GM19395 (cell line): ENCODE measurements around the gene DLGAP1.
A peak's percentile ranks its signal among the peaks of the same experiment; 100 is the strongest.
"Not testable (repeated sequence)": the region's sequence is repeated elsewhere in the genome, so short reads cannot be mapped to it uniquely, and the experiment has no call there.

Experiments used
- ATAC-seq: cut with Tn5 transposase; IDR thresholded peaks from one replicate; pipeline ENCODE4 v1.9.1; 2021; ENCODE audit warnings: mild to moderate bottlenecking, moderate library complexity; ENCODE audit not compliant: unreplicated experiment

Gene DLGAP1

DNA sequence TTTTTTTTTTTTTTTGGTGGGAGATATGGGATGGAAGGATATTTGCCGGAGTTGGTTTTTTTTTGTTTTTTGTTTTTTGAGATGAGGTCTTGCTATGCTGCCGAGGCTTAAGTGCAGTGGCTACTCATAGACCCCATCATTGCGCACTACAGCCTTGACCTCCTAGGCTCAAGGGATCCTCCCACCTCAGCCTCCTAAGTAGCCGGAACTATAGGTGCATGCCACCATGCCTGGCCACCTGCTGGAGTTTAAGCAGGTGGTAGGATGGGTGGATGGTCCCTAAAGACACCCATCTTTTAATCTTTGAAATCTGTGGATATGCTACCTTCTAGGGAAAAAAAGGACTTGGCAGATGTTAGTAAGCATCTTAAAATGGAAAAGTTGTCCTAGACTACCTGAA is 835.4 kb downstream of the DLGAP1 start:
- ATAC-seq, result no peak

DNA sequence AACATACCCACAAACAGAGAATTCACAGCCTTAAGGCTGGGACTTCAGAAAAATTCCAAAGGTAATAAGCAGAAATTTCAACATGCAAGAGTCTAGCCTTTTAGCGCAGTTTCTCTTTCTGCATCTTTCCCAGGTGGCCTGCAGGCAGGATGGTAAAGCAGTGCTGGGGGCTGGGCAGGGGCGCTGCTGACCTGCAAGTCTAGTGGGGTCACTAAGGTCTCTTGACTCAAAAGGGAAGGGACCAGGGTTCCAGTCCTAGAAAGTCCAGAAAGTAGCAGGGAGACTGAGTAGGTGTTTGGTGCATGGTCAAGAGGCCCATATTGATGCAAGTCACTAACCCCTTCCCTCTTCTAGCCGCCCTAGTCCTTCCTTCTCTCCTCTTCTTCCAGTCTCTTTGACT is 835.9 kb downstream of the DLGAP1 start:
- no peak for ATAC-seq

DNA sequence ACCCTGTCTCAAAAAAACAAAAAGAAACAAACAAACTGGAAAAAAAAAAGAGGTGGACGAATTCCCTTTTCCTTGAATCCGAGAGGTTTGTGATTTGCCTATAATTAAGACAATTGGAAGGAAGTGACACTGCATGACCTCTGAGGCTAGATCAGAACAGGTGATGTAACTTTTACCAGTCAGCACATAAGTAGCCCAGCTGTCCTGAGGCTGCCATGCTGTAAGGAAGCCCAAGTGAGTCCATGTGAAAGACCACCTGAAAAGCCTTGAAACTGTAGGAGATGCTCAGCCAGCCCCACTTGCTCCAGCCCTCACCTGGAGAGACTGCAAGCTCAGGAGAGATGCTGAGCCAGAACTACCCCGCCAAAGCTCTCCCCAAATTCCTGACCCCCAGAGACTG is 838.4 kb downstream of the DLGAP1 start:
- ATAC-seq, result no peak

DNA sequence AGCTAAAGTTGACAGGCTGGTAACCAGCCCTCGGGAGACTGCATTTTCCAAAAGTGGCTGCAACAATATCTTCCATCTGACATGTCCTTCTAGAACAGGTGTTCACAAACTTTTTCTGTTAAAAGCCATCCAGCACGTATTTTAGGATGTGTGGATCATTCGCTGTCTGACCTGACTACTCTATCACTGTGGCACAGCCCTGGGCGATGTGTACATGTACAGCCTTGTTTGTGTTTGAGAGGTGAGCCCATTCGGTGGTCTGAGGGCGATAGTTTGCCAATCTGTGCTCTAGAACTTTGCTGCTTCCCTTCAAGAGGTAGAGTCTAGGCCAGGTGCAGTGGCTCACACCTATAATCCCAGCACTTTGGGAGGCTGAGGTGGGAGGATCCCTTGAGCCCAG is 839.0 kb downstream of the DLGAP1 start:
- no peak for ATAC-seq

DNA sequence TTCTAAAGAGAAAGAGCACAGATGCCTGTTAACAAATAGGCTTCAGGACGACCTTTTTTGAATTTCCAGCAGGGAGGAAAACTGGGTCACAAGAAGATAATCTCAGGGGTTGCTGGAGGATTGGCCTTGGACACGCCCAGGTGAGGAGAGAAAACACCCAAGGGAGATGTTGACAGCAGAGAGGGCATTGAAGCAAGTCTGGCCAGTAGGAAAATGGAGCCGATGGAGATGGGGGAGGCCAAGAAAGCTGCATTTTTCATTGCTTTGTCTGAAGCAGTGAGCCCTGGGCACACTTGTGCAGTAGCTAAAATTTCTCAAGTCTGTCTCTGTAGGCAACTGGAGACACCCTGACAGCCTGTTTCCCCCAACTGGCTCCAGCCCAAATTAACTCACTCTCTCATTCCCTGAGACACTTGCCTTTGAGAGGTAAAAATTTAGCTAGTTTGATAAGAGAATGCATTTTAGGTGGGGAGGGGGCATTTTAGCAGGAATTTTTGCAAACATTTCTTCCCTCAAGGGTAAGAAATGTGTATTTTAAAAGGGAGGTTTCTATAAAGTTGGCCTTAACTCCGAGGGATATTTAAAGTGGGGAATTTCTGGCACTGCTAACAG is 839.6 kb downstream of the DLGAP1 start:
- ATAC-seq, result no peak

DNA sequence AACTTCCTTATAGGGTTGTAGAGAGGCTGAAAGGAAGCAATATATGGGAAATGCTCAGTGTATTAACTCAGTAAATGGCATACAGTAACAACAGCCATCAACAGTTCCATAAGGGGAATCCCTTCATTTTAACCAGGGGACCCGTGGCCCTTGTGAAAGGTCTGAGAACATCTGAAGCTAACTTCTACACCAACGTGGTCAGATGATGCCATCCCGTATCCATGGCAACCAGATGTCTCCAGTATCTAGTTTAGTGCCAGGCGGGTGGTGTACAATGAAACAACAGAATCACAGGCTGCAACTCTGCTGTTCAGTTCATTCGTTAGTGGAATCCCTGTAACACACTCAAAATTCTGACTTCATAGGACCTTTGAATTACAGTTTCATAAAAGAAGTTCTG is 842.8 kb downstream of the DLGAP1 start:
- no peak for ATAC-seq

DNA sequence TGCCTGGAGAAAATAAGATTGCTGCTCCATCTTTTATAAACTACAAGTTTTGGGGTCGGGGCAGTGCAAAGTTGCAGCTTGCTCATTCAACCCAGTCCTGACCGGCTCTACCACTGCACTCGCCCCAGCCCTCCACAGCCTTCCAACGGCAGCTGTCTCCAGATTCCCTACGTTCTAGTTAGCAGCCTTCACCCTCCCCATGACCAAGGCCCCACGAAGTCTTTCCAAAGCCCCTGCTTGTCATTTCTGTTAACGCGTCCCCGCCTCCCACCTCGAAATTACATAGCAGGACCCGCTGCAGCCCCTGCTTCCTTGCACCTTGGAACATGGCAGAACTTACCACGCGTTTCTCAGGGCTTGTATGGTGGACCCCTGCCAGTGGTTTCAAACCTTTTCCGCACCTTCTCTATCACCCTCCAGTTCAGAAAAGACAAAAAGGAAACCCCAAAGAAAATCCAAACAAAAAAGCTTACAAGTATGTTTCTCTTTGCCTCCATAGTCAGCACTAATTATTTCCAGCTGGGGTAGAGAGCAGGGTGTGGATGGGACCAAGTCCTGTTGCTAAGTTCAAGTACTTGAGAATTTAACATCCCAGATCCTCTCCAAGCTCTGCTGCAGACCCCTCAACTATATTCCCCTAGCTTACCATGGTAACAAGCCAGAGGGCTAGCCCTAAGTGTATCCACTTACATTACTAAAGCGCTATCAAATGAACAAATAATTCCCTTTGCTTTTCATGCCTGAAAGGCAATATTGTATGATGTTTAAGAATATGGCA is 843.6 kb downstream of the DLGAP1 start:
- ATAC-seq, result no peak

DNA sequence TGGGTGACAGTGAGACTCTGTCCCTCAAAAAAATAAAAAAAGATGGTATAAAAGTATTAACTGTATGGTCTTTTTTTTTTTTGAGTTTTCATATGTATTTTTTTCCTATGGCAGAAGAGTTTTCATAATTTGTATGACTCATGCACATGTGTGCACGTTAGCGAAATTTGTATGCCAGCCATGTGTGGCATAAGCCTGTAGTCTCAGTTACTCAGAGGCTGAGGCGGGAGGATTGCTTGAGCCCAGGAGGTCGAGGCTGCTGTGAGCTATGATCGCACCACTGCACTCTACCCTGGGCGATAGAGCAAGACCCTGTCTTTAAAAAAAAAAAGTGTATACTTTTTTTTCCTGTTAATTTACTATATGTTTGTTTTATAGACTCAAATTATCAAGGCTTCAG is 844.3 kb downstream of the DLGAP1 start:
- ATAC-seq, result no peak

DNA sequence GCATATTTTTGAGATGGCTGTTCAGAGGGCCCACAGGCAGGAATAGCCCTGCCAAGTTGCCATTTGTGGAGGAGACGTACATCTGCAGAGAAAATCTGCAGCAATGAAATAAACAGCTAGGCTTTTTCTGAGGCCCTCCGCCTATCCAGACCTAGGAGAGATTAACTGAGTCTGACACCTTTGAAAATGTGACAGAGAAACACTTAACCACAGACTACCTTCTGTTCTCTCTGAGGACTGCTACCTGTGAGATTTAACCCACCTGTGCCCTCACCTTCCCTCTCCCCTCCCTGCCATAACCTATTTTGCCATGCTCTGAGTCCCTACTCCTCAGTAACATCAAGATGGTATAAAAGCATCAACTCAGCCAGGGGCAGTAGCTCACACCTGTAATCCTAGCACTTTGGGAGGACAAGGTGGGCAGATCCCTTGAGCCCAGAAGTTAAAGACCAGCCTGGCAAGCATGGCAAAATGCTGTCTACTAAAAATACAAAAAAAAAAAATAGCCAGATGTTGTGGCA is 844.9 kb downstream of the DLGAP1 start:
- ATAC-seq, result no peak

DNA sequence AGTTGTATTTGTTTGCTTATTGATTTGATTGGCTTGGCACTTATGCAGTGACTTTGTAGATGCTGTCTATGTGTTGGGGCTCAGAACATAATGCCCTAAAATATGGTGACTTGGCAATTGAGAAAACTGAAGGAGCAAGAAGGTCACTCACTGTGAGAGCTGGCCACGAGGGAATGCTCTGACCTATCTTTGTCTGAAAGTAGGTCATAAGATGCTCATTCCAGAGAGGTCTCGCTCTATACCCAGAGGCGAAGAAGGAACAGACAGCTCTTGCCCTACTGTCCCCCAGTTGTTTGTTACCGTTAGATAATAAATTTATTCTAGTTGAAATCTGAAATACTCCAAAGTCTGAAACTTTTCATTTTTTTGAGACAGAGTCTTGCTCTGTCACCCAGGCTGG is 846.6 kb downstream of the DLGAP1 start:
- ATAC-seq, result no peak

DNA sequence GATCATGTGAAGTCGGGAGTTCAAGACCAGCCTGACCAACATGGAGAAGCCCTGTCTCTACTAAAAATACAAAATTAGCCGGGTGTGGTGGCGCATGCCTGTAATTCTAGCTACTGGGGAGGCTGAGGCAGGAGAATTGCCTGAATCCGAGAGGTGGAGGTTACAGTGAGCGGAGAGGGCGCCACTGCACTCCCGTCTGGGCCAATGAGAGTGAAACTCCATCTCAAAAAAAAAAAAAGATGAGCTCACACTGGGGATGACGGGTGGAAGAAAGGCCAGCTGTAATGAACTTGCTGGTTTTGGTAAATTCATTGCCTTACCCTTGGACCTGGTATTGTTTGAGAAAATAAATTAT is 847.0 kb downstream of the DLGAP1 start:
- not testable (repeated sequence) for ATAC-seq

DNA sequence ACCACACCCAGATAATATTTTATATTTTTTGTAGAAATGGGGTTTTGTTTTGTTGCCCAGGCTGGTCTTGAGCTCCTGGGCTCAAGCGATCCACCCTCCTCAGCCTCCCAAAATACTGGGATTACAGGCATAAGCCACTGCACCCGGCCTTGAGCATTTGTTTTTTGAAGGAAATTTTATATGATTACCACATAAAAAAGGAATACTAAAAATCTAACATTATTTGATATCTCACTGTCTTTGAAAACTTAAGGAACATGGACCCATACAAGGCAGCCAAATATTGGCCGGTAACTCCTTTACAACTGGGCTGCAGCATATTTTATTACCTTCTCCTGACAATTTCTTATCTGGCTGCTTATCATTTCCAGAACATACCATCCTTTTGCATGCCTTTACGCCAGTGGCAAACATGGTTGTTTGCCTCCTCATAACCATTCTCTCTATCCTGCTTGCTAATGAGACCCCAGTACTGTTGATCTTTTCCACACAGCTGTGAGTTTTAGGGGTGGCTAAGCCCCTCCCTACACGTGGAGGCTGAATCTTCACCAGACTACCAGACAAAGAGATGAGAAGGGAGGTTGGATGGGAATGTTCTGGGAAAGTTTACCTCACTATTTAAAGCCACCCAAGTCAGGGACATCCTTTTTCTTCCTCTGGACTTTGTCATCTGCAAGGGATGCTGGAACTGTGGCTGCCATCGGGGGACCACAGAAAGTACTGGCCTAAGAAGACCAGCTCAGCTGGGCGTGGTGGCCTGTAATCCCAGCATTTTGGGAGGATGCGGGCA is 847.6 kb downstream of the DLGAP1 start:
- ATAC-seq, result no peak

DNA sequence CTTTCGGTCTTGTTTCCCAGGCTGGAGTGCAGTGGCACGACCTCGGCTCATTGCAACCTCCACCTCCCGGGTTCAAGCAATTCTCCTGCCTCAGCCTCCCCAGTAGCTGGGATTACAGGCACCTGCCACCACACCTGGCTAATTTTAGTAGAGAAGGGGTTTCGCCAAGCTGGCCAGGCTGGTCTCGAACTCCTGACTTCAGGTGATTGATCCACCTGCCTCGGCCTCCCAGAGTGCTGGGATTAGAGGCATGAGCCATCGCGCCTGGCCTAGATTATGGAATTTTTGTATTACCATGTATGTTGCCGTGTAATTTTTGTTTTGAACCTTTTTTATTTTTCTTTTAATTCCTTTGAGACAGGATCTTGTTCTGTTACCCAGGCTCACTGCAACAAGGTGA is 848.2 kb downstream of the DLGAP1 start:
- not testable (repeated sequence) for ATAC-seq

DNA sequence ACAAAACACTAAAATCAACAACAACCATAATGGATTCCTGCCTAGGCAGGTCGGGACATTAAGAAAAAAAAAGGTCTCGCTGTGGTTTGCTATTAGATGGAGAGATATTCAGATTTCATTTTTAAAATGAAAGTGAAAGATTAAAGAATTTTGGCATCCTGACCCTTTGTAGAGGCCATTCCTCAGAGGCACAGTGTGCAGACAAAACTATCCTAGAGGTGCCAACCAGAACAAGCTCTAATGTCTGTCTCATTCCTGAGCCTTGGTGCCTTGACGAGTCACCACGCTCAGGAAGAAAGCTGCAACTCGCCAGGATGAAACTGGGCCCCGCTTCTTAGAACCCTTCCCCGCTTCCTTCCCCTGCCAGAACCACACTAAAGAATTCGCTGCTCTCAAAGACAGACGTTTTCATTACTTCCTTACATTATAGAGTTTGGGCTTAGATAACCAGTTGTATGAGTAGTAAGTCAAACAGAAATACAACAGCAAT is 849.1 kb downstream of the DLGAP1 start:
- ATAC-seq, result no peak

DNA sequence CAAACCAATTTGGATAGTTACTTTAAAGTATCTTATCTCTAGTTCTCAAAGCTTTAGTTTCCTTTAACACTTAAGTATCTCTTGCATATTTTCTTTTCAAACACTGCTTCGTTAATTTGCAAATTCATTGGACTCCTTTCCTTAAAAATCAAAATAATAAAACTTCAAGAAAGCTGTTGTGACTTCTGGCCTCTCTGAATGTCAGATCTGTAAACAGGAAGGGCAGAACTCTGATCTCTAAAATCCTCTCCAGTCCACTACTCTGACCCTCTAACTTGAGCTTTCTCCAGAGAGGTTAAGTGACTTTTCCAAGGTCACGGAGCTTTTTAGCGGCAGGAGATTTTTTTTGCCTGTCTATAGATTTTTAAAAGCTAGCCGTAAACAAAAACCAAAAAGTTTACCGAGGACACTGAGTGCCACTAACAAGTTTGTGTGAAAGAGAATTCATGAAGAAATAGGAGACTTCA is 849.6 kb downstream of the DLGAP1 start:
- no peak for ATAC-seq

DNA sequence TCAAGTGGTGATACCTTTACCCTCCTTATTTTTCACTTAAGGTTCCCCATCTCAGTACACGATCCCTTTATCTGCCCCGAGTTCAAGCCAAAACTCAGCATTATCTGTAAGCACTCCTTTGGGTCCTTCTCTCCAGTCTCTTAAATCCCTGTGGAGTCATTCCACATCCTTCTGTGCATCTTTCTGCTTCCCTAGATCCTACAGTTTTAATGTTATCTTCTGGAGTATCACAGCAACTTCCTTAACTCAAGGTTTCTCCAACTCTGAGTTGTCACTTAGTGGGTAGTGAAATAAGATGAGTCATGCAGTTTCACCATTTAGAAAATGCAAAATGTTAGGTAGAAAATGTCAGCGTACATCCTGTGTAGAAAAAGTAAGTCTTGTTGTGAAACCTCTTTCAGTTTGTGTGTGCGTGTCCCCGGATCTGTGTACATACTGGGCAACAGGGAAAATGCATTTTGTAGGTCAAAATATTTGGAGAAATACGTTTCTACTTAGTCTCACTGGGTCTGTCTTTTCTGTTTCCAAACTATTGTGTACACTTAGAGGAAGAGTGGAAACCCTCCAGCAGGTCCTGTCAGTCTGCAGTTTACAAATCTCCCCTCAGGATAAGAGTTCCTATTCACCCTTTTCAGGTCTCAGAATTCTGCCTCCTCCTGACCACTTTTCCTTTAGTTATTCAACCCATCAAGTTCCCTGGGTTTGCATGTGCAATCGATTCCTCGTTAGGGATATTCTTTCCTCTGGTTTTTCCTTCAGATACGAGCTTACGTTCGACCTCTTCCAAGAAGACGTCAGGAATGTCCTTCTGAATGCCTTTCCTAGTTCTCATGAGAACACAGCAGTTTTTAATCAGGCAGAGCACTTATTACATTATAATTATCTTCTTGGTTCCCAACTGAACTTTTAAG is 850.4 kb downstream of the DLGAP1 start:
- peak; percentile 93 for ATAC-seq

DNA sequence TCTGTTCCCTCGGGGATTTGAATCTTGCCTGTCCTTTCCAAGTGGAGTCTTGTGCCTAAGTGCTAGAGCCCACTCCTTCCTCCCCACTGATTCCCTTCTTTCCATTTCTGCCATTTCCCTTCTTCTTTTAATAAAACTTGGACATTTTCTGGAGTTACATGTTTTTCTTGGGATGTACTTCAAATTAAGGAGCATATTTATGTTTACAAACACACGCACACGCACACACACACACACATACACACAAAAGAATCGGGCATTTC is 850.9 kb downstream of the DLGAP1 start:
- no peak for ATAC-seq

DNA sequence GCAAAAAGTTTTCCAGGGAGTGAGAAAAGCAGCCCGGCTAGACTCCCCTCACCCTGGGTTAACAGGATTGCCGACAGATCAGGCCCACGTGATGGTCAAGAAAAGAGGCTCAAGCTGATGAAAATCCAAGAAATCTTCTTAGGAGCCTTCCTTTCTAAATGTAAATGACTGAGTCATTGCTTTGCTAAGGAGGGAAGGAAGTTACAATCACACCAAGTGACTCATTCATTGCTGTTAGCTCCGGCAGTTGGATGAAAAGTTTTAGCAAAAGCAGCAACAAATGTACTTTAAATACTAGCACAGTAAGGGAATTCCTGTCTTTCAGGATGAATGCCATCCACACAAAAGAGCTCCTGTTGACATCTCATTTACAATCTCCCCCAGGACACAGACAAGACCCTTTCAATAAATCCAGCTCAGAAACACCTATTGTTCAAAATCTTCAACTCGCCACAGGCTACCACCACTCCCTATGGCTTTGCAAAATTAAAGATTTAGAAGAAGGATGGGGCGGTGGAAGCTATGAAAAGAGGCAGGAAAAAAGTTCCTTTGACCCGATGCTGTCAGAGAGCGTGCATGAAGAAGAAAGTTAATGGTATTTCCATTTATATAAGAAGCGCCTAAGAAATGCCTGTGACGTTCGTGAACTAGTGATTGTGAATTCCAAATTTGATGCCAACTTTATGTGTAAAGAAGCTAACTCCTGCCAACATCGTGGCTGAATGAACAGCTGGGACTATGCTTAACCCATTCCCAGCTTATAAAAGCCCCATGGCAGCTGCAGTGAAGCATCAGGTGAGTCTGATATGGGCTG is 851.5 kb downstream of the DLGAP1 start:
- no peak for ATAC-seq

DNA sequence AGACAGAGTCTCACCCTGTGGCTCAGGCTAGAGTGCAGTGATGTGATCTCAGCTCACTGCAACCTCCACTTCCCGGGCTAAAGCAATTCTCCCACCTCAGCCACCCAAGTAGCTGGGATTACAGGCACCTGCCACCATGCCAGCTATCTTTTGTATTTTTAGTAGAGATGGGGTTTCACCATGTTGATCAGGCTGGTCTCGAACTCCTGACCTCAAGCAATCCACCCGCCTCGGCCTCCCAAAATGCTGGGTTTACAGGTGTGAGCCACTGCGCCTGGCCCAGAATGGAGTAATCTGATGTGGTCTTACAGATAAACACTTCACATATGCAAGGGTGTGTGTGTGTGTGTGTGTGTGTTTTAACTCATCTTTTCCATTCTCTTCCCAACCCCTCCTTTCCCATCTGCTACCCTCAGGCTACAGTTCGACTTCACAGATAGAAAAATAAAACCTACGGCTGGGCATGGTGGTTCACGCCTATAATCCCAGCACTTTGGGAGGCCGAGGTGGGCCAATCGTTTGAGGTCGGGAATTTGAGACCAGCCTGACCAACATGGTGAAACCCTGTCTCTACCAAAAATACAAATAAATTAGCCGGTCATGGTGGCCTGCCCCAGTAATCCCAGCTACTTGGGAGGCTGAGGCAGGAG is 853.9 kb downstream of the DLGAP1 start:
- ATAC-seq, result not testable (repeated sequence)
